HG03139 (cell line): ENCODE data around the gene SPTBN2.
"Not testable (repeated sequence)": the region's sequence is repeated elsewhere in the genome, so short reads cannot be mapped to it uniquely, and the experiment has no call there.

ENCODE experiments used
- ATAC-seq: cut with Tn5 transposase; IDR thresholded peaks from one replicate; pipeline ENCODE4 v1.9.1; 2021; ENCODE audit not compliant: unreplicated experiment

SPTBN2 gene

GRCh38 chr11:66724167-66724566 lies 4.8 kb downstream of the SPTBN2 start:
- ATAC-seq: not testable (repeated sequence)

GRCh38 chr11:66723693-66724092 lies 5.3 kb downstream of the SPTBN2 start:
- ATAC-seq: no peak

DNA sequence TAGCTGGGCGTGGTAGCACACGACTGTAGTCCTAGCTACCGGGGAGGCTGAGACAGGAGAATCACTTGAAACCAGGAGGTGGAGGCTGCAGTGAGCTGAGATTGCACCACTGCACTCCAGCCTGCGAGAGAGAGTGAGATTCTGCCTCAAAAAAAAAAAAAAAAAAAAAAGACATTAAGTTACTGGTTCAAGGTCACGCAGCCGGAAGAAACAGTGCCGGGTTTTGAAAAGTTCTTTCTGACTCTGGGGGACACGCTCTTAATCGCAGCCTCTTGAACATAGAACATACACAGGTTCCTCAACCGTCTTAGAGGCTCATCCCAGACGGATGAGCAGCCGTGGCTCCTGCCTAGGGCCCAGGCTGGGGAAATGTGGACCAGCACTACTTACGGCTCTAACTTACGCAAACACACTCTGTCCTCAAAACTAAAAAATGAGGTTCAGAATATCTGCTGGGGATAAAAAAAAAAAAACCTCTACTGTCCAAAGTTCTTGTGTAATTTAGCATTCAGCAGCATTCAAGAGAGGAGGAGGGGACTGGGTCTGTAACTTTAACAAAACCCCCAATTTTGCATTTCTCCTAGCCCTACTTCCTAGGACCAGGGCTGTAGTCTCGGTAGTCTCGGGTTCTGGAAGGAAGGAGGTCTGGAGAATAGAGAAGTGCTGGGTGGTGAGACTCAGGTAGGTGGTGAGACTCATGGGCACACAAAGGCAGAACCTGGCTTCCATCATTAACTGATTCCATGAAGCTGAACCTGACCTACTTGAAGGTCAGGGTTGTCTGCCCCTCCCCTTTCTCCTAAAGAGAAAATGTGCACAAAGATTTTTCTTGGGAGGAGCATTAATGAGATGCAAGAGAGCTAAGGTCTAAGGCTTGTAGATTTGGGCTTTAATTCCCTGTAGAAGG lies 6.0 kb downstream of the SPTBN2 start:
- no peak for ATAC-seq

GRCh38 chr11:66721939-66722338 lies 7.1 kb downstream of the SPTBN2 start:
- ATAC-seq: no peak

GRCh38 chr11:66720899-66721470 lies 8.0 kb downstream of the SPTBN2 start:
- ATAC-seq: no peak

DNA sequence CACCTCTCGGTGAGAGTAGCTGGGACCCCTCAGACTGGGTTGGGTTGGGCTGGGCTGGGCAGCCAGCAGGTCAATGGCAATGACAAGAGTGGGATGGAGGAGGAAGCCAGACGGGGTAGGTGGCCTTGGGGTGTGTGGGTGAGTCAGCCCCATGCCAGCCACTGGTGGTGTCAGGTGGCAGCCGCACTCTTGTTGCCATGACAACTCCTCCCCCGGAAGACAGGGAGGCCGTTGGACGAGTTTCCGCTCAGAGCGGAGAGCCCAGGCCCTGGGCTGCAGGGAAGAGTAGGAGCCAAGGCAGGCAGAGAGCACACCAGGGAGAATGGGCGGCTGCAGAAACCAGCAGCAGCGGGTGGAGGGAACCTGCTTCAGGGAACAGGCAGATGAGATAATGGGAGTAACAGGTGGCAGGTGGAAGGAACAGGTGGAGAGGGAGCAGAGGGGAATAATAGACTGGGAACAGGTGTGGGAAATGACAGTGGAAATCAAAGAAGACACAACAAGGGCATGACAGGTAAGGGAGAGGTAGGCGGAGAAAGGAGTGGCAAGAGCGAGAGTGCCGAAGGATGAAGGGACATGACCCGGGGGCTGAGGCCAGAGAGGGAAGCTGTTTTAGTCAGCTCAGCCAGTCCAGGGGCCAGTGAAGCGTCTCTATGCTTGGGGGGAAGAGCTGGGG lies 8.7 kb downstream of the SPTBN2 start:
- ATAC-seq: no peak

GRCh38 chr11:66719111-66719872 lies 9.7 kb downstream of the SPTBN2 start:
- ATAC-seq: no peak

GRCh38 chr11:66718320-66718971 lies 10.6 kb downstream of the SPTBN2 start:
- no peak for ATAC-seq

DNA sequence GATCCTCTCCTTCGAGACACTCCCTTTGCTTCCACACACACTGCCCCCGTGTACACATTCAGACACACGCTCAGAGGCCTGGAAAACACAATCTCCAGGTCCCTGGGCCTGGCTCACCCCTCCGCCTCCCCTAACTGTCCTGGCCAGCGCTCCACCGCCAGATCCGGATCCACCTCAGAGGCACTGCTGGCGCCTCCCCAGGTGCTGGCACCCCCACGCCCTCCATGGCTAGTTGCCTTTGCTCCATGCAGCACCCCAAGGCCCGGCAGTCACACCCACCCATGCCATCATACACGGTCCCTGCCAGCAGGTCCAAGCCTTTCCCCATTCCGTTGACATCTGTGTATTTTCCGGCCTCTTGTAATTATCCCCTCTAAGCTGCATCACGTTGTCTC lies 11.1 kb downstream of the SPTBN2 start:
- ATAC-seq: no peak

DNA sequence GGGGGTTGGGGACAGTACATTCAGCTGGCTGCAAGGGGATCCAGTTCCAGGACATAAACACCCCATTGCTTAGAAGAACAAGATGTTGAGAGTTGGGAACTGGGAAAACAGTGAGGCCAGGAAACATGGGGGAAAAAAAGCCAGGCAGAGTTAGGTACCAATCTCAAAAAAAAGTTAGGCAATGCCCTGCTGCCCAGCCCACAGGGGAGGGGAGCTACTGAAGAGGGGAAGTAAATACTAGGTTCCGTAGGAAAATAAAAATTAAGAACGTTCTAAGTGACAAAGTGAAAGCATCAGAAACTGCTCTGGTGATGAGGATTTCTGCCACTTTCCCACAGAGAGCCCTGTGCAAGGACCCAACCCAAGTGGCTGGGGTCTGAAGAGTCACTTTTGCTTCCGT lies 12.0 kb downstream of the SPTBN2 start:
- ATAC-seq: no peak

GRCh38 chr11:66715346-66716085 lies 13.5 kb downstream of the SPTBN2 start:
- no peak for ATAC-seq

- ATAC-seq: no peak
Observed at GRCh38 chr11:66713746-66714480, 15.1 kb downstream of the SPTBN2 start.

DNA sequence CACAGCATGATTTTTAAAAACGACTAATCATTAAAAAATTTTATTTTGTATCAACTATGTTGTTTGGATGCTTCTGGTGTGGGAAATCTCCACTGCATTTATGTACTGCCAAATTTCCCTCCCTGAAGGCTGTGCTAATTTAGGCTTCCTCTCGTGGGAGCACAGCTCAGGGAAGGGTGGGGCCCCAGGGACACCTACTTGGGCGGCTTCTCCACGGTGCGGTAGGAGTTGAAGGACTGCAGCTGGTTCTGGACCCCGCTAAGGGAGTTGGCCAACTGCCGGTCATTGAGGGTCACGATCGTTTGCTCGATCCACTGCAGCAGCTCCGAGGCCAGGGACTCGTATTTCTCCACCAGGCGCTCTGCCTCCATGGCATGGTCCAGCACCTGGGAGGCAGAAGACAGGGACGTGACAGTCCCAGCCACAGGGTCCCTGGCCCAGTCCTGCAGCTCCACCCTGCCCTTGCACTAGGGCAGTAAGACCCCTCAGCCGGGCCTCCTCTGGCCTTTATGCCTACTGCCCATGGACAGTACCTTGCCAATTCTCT lies 18.6 kb downstream of the SPTBN2 start:
- ATAC-seq: no peak

GRCh38 chr11:66708701-66709100 lies 20.3 kb downstream of the SPTBN2 start:
- ATAC-seq: no peak

DNA sequence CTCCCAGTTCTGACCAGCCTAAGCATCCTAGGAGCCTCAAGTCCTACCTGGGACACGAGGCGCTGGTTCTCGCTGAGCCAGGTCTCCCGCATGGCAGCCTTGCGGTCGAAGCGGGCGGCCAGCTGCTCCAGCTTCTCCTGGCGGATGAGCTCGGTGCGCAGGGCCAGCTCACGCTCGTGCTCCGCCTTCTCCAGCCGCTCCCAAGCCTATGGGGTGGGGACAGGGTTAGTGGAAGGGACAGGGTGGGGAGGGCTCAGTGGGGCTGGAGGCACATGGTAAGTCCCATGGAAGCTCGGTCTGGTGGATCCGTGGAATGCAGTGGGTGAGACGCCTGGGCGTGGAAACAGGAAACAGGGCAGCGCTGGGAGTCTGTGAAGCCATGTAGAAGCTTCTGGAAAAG lies 20.9 kb downstream of the SPTBN2 start:
- no peak for ATAC-seq

- no peak for ATAC-seq
Observed at GRCh38 chr11:66707486-66707885, 21.5 kb downstream of the SPTBN2 start.

GRCh38 chr11:66706989-66707388 lies 22.0 kb downstream of the SPTBN2 start:
- ATAC-seq: no peak

- no peak for ATAC-seq
Observed at GRCh38 chr11:66705587-66706335, 23.3 kb downstream of the SPTBN2 start.
